GM12878 (cell line): ENCODE measurements around the gene WNT3A. TPM values are rescaled to one million over a fixed set of nuclear protein-coding genes. Genes with fewer than 3 reads are reported as not detected.
A peak's percentile ranks its signal among the peaks of the same experiment; 100 is the strongest.

Experiments
- ATAC-seq: fragments of 200-7000 bp; cut with Tn5 transposase; 3 replicates; pipeline ENCODE4 v1.9.1; 2020; ENCODE audit warnings: mild to moderate bottlenecking, moderate library complexity
- BruUV-seq: library from RNA; stranded (reverse); fragments of 400-500 nt; replicated peaks from 2 replicates; lab custom pipeline; 2021; lab: Mats Ljungman, UMichigan
- CTCF ChIA-PET: fragments of 300-600 bp; sonication (Branson Sonifier 250); formaldehyde crosslinking; extraction: SDS; loops from one replicate; lab custom pipeline; 2021; ENCODE audit warnings: inconsistent platforms; lab: Yijun Ruan, JAX
- POLR2A ChIA-PET: fragments of 350-600 bp; formaldehyde crosslinking; extraction: SDS; loops from one replicate; lab custom pipeline; 2021; ENCODE audit warnings: inconsistent platforms; lab: Charles Lee
- RAD21 ChIA-PET: fragments of 300-600 bp; sonication (Branson Sonifier 250); formaldehyde crosslinking; loops from one replicate; lab custom pipeline; 2023; ENCODE audit warnings: antibody characterized with exemption; ENCODE audit not compliant: unreplicated experiment; lab: Charles Lee
- SMC1A ChIA-PET: fragments of 300-600 bp; sonication (Branson Sonifier 250); formaldehyde crosslinking; loops from one replicate; lab custom pipeline; 2023; ENCODE audit not compliant: unreplicated experiment, uncharacterized antibody; lab: Charles Lee
- DNase-seq: peaks from one replicate; pipeline ENCODE4 v3.0.0-alpha.2; 2011; ENCODE audit warnings: low read depth, low spot score
- FAIRE-seq: peaks from 3 replicates; lab custom pipeline; 2011; peaks lifted over from hg19 to GRCh38; lab: Jason Lieb, UNC
- H2AFZ ChIP-seq: 2 replicates; pipeline ENCODE4 v1.6.0; 2011; ENCODE audit warnings: low read depth, low read length, control low read depth; ENCODE audit not compliant: control insufficient read depth
- H3K27ac ChIP-seq: 2 replicates; pipeline ENCODE4 v1.5.1; 2011; ENCODE audit warnings: control low read depth; ENCODE audit not compliant: control insufficient read depth, insufficient read depth
- H3K27me3 ChIP-seq, 2 experiments: replicated peaks in 1 of 2; 2 replicates each; pipeline versions ENCODE4 v1.6.0 to v1.6.1; 2011; ENCODE audit warnings: low read length in 1 of 2; ENCODE audit not compliant: control insufficient read depth in 2 of 2, insufficient read depth in 2 of 2
- H3K36me3 ChIP-seq, 2 experiments: 2 replicates each; pipeline ENCODE4 v1.5.1; 2011; ENCODE audit warnings: low read length in 1 of 2; ENCODE audit not compliant: control insufficient read depth in 2 of 2, insufficient read depth in 2 of 2
- H3K4me1 ChIP-seq: 2 replicates; pipeline ENCODE4 v1.6.1; 2011; ENCODE audit warnings: mild to moderate bottlenecking, low read length, moderate library complexity, mixed read lengths; ENCODE audit not compliant: control insufficient read depth, insufficient read depth
- H3K4me2 ChIP-seq: 2 replicates; pipeline ENCODE4 v1.6.0; 2011; ENCODE audit warnings: control low read depth; ENCODE audit not compliant: control insufficient read depth, insufficient read depth
- H3K4me3 ChIP-seq: fragments of 200-600 bp; sonication (generic); 2 replicates; pipeline ENCODE4 v1.5.1; 2016
- H3K79me2 ChIP-seq: 2 replicates; pipeline ENCODE4 v1.6.0; 2011; ENCODE audit warnings: low read length; ENCODE audit not compliant: control insufficient read depth, insufficient read depth
- H3K9ac ChIP-seq: 2 replicates; pipeline ENCODE4 v1.8.0; 2011; ENCODE audit warnings: low read length, control low read depth, mixed read lengths; ENCODE audit not compliant: control insufficient read depth, insufficient read depth
- H3K9me3 ChIP-seq: replicated peaks from 3 replicates; pipeline ENCODE4 v1.5.1; 2011; ENCODE audit warnings: mild to moderate bottlenecking, low read length; ENCODE audit not compliant: control insufficient read depth, insufficient read depth
- H4K20me1 ChIP-seq: 2 replicates; pipeline ENCODE4 v1.6.0; 2011; ENCODE audit not compliant: control insufficient read depth, insufficient read depth
- CHD1 ChIP-seq: IDR thresholded peaks from 2 replicates; pipeline ENCODE4 v1.6.1; 2012; ENCODE audit warnings: low read depth, low read length, improper control_type of control experiment
- MEF2B ChIP-seq: fragments of 450-650 bp; IDR thresholded peaks from 2 replicates; pipeline ENCODE4 v1.6.1; 2018; ENCODE audit warnings: mild to moderate bottlenecking, moderate library complexity; ENCODE audit not compliant: partially characterized antibody, poor library complexity, severe bottlenecking
- NFXL1 ChIP-seq: fragments of 450-650 bp; IDR thresholded peaks from 2 replicates; pipeline ENCODE4 v1.6.1; 2017; ENCODE audit warnings: antibody characterized with exemption, mild to moderate bottlenecking, borderline replicate concordance
- NR2C2 ChIP-seq: IDR thresholded peaks from 2 replicates; pipeline ENCODE4 v1.6.1; 2011; ENCODE audit warnings: borderline replicate concordance, low read depth; ENCODE audit not compliant: control insufficient read depth, insufficient read length
- POU2F2 ChIP-seq: IDR thresholded peaks from 3 replicates; pipeline ENCODE4 v1.6.1; 2011; ENCODE audit warnings: low read depth, mild to moderate bottlenecking, low read length, borderline replicate concordance
- RAD51 ChIP-seq: fragments of 450-650 bp; IDR thresholded peaks from 2 replicates; pipeline ENCODE4 v1.6.1; 2016; ENCODE audit warnings: moderate library complexity, mild to moderate bottlenecking, inconsistent platforms
- TARDBP ChIP-seq: IDR thresholded peaks from 2 replicates; pipeline ENCODE4 v1.6.1; 2016; ENCODE audit warnings: borderline replicate concordance
- ZNF207 ChIP-seq: fragments of 450-650 bp; IDR thresholded peaks from 2 replicates; pipeline ENCODE4 v1.6.1; 2014; ENCODE audit warnings: antibody characterized with exemption, mild to moderate bottlenecking, borderline replicate concordance
- WGBS: methylation state at CpG from one replicate; pipeline ENCODE4 v1.1.6; 2016; ENCODE audit warnings: low lambda C conversion rate; ENCODE audit not compliant: insufficient replicate concordance, insufficient coverage; ENCODE audit errors: missing lambda C conversion rate; 5-methylcytosine and 5-hydroxymethylcytosine counted together
- in situ Hi-C: fragments of 300-500 bp; cut with MboI; formaldehyde crosslinking; loops from 9 replicates; pipeline ENCODE4 v1.14.3; 2018; ENCODE audit warnings: mixed read lengths
- intact Hi-C: fragments of 100-400 bp; cut with micrococcal nuclease; formaldehyde crosslinking; loops from one replicate; pipeline ENCODE4 v1.14.2; 2022; ENCODE audit not compliant: unreplicated experiment
- polyA plus RNA-seq, 11 experiments: library from polyadenylated mRNA; depleted of rRNA in 4 of 11; unstranded in 6 of 11; stranded (reverse) in 5 of 11; fragments of >200 nt; fragmentation: Nextera tagmentation in 4 of 11; fragmentation: Illumina TruSeq in 1 of 11; extraction: Ambion mirVana in 4 of 11; extraction: Trizol in 1 of 11; gene quantifications; 1 replicate in 1 of 11; 2 replicates in 10 of 11; pipeline versions ENCODE4 v1.2.1 to v1.2.3, GENCODE V29; 2011 to 2016; ENCODE audit warnings: inconsistent platforms in 2 of 11, missing spikeins in 2 of 11, low read depth in 1 of 11
- total RNA-seq, 4 experiments: library from RNA; depleted of rRNA in 3 of 4; stranded (reverse); fragments of >200 nt in 3 of 4; fragmentation: Illumina TruSeq in 1 of 4; extraction: Trizol in 1 of 4; gene quantifications; 2 replicates each; pipeline versions ENCODE4 v1.2.1 to v1.2.3, GENCODE V29; 2013 to 2021
- TF ChIP-seq, protein P1 (sequence below): fragments of 450-650 bp; IDR thresholded peaks from 2 replicates; pipeline ENCODE4 v1.6.1; 2016; ENCODE audit warnings: mild to moderate bottlenecking

WNT3A gene
- total and polyA plus RNA-seq, 10 of the 15 experiments (the other 5 are each of a cell fraction or from before 2014, with no cell fraction given): 0.16 TPM; not detected in 9

GRCh38 chr1:228009828-228010775 lies 3.3 kb downstream of the WNT3A start:
- SMC1A ChIA-PET: interaction anchor here (1.8 kb wide), 1 partner anchor 11 kb away, joined by 5 read pairs; no protein-coding TSS in a partner anchor

More at GRCh38 chr1:228009828-228010775, 3.3 kb downstream of the WNT3A start:
- ATAC-seq: peak; percentile 79
- 29% methylated on average over 21 of the region's 21 CpGs for WGBS
- POLR2A ChIA-PET: no interaction called here
- in situ Hi-C loops (no loop called here), intact Hi-C loops (no loop called here)
- CTCF ChIA-PET: interaction anchor here (1.1 kb wide), 1 partner anchor 10 kb away, joined by 3 read pairs; no protein-coding TSS in a partner anchor
- BruUV-seq: no TSS peak
- Histone ChIP-seq H4K20me1 (no peaks in the 10 kb centered on the region), H3K4me3 (peak overlapping the region; percentile 2; the same call in 1 of the 2 replicates), H3K27me3 (peaks cover 2 to 18% of the 10 kb centered on the region in 2 experiments), H3K36me3 (no peaks in the 10 kb centered on the region), H2AFZ (peak overlapping the region; percentile 56), H3K4me2 (peak overlapping the region; percentile 41), H3K4me1 (peaks cover 9% of the 10 kb centered on the region), H3K27ac (no peak overlapping the region), H3K9me3 (no peaks in the 10 kb centered on the region), H3K79me2 (no peaks in the 10 kb centered on the region), H3K9ac (no peak overlapping the region)
- FAIRE-seq: no peak
- peak; percentile 13 for DNase-seq
- RAD21 ChIA-PET: no interaction called here
- no peak for TF ChIP-seq ZNF207
- TF ChIP-seq, protein P1, sequence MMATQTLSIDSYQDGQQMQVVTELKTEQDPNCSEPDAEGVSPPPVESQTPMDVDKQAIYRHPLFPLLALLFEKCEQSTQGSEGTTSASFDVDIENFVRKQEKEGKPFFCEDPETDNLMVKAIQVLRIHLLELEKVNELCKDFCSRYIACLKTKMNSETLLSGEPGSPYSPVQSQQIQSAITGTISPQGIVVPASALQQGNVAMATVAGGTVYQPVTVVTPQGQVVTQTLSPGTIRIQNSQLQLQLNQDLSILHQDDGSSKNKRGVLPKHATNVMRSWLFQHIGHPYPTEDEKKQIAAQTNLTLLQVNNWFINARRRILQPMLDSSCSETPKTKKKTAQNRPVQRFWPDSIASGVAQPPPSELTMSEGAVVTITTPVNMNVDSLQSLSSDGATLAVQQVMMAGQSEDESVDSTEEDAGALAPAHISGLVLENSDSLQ: 0 out of 2 replicates have a peak, but pooled peaks have one; percentile 14
- no peak for TF ChIP-seq POU2F2
- no peak for TF ChIP-seq TARDBP
- TF ChIP-seq MEF2B: peak; percentile 47
- no peak for TF ChIP-seq NR2C2
- TF ChIP-seq CHD1: no peak
- TF ChIP-seq RAD51: no peak
- no peak for TF ChIP-seq NFXL1
